Upper lobe of left lung (tissue), 6 donors: ENCODE results near the gene ESPNL. TPM values are rescaled to one million over a fixed set of nuclear protein-coding genes. Genes with fewer than 3 reads are reported as not detected.
"Not testable (repeated sequence)": the region's sequence is repeated elsewhere in the genome, so short reads cannot be mapped to it uniquely, and the experiment has no call there.

Experiments used
- ATAC-seq, 2 donors: fragments of 200-7000 bp; cut with Tn5 transposase; one replicate each; pipeline ENCODE4 v1.9.1; 2022; ENCODE audit warnings: mild to moderate bottlenecking in 2 of 2, moderate library complexity in 2 of 2; ENCODE audit not compliant: low FRiP score in 2 of 2
- DNase-seq, 2 donors: peaks; one replicate each; pipeline ENCODE4 v3.0.0-alpha.2; 2019 to 2020
- H3K27ac ChIP-seq, 4 donors: fragments of 200-600 bp; sonication (generic); one replicate each; pipeline ENCODE4 v1.5.1; 2016 to 2019
- H3K27me3 ChIP-seq, 4 donors: fragments of 200-600 bp; sonication (generic); one replicate each; pipeline ENCODE4 v1.5.1; 2017 to 2019
- H3K36me3 ChIP-seq, 4 donors: fragments of 200-600 bp; sonication (generic); one replicate each; pipeline ENCODE4 v1.5.1; 2016 to 2019
- H3K4me1 ChIP-seq, 4 donors: fragments of 200-600 bp; sonication (generic); one replicate each; pipeline ENCODE4 v1.5.1; 2018 to 2019
- H3K4me3 ChIP-seq, 4 donors: fragments of 200-600 bp; sonication (generic); one replicate each; pipeline ENCODE4 v1.5.1; 2017 to 2019; ENCODE audit warnings: mild to moderate bottlenecking in 2 of 4, moderate library complexity in 1 of 4
- H3K9me3 ChIP-seq, 4 donors: fragments of 200-600 bp; sonication (generic); one replicate each; pipeline ENCODE4 v1.5.1; 2018 to 2019
- EP300 ChIP-seq, 4 donors: sonication (generic); formaldehyde crosslinking; IDR thresholded peaks; one replicate each; pipeline ENCODE4 v1.5.1; 2017; ENCODE audit warnings: antibody characterized with exemption in 4 of 4, control low read depth in 2 of 4
- POLR2A ChIP-seq, 4 donors: fragments of 450-650 bp; IDR thresholded peaks; one replicate each; pipeline ENCODE4 v1.5.1; 2016 to 2017; ENCODE audit warnings: antibody characterized with exemption in 4 of 4, mild to moderate bottlenecking in 2 of 4
- POLR2AphosphoS5 ChIP-seq, 2 donors: sonication (generic); formaldehyde crosslinking; IDR thresholded peaks; one replicate each; pipeline ENCODE4 v1.5.1; 2017; ENCODE audit warnings: antibody characterized with exemption in 2 of 2
- WGBS, 2 donors: methylation state at CpG; one replicate each; pipeline ENCODE4 v1.1.5; 2017 to 2018; 5-methylcytosine and 5-hydroxymethylcytosine counted together
- total RNA-seq, 6 donors: library from RNA; depleted of rRNA in 4 of 6; stranded (reverse); fragments of >200 nt in 4 of 6; gene quantifications; one replicate each; pipeline versions ENCODE4 v1.1.0 to v1.2.1, GENCODE V29; 2016 to 2021
- TF ChIP-seq, protein P1 (sequence below), 6 experiments: fragments of 450-650 bp in 4 of 6; fragments of 200-600 bp in 2 of 6; sonication (generic) in 2 of 6; IDR thresholded peaks; one replicate each; pipeline ENCODE4 v1.5.1; 2016 to 2019; ENCODE audit warnings: antibody characterized with exemption in 6 of 6
- donor health status: DM: no; HTN: no; CAD: no; lungs with moderate emphysema.
- donor health status: DM: no; HTN: yes; CAD: no; lungs with severe emphysema.

ESPNL gene, protein sequence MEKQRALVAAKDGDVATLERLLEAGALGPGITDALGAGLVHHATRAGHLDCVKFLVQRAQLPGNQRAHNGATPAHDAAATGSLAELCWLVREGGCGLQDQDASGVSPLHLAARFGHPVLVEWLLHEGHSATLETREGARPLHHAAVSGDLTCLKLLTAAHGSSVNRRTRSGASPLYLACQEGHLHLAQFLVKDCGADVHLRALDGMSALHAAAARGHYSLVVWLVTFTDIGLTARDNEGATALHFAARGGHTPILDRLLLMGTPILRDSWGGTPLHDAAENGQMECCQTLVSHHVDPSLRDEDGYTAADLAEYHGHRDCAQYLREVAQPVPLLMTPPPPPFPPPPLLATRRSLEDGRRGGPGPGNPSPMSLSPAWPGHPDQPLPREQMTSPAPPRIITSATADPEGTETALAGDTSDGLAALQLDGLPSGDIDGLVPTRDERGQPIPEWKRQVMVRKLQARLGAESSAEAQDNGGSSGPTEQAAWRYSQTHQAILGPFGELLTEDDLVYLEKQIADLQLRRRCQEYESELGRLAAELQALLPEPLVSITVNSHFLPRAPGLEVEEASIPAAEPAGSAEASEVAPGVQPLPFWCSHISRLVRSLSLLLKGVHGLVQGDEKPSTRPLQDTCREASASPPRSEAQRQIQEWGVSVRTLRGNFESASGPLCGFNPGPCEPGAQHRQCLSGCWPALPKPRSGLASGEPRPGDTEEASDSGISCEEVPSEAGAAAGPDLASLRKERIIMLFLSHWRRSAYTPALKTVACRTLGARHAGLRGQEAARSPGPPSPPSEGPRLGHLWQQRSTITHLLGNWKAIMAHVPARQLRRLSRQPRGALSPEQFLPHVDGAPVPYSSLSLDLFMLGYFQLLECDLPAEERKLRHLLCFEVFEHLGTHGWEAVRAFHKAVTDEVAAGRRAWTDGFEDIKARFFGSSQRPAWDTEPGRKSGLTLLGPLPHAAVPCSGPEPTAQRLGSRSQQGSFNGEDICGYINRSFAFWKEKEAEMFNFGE
- total RNA-seq, result 1 to 10 TPM in 1 of 6 donors, under 1 TPM in 3, not detected in 2; 0.10 to 3.1 (median 0.38) TPM

GRCh38 chr2:238100049-238100820 is at the start of gene ESPNL:
ESPNL (plus strand) TSS chr2:238100340; CDS start chr2:238100420, 80 bp downstream.
- H3K9me3 ChIP-seq, result no peaks in the 10 kb centered on the region
- H3K27me3 ChIP-seq, result no peaks in the 10 kb centered on the region
- DNase-seq (peak; percentile 21 to 77), ATAC-seq (no peak)
- H3K36me3 ChIP-seq, result no peaks in the 10 kb centered on the region
- TF ChIP-seq POLR2AphosphoS5 (IDR thresholded peaks at IDR 0.05) (no peak), POLR2A (IDR thresholded peaks at IDR 0.05) (no peak), EP300 (IDR thresholded peaks at IDR 0.05) (no peak)
- TF ChIP-seq, protein P1, sequence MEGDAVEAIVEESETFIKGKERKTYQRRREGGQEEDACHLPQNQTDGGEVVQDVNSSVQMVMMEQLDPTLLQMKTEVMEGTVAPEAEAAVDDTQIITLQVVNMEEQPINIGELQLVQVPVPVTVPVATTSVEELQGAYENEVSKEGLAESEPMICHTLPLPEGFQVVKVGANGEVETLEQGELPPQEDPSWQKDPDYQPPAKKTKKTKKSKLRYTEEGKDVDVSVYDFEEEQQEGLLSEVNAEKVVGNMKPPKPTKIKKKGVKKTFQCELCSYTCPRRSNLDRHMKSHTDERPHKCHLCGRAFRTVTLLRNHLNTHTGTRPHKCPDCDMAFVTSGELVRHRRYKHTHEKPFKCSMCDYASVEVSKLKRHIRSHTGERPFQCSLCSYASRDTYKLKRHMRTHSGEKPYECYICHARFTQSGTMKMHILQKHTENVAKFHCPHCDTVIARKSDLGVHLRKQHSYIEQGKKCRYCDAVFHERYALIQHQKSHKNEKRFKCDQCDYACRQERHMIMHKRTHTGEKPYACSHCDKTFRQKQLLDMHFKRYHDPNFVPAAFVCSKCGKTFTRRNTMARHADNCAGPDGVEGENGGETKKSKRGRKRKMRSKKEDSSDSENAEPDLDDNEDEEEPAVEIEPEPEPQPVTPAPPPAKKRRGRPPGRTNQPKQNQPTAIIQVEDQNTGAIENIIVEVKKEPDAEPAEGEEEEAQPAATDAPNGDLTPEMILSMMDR (IDR thresholded peaks at IDR 0.05), result no peak
- peaks cover 0 to 11% (median 5%) of the 10 kb centered on the region in 4 donors for H3K4me1 ChIP-seq
- WGBS, 2 donors, result 80 to 100% methylated on average over 2 to 38 of the region's 38 CpGs
- no peak within 1 kb of the TSS for H3K27ac ChIP-seq
- no peak within 1 kb of the TSS for H3K4me3 ChIP-seq

DNA sequence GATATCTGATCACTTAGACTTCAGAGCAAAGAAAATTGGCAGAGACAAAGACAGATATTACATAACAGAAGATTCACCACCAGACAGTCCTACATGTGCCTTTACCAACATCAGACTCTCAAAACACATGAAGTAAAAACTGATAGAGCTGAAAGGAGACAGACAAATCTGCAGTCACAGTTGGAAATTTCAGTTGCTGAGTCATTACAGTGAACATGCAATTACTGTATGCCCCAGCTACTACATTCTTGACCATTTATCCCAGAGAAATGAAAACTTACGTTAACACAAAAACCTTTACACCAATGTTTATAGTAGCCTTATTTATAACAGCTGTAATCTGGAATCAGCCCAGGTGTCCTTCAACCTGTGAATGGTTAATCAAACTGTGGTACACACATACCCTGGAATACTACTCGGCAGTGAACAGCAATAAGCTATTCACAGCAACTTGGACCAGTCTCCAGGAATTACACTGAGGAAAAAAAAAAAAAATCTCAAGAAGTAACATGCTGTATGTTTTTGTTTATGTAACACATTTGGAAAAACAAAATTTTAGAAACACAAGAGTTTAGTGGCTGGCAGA is 46.9 kb upstream of the ESPNL start:
- WGBS, 2 donors, result 83 to 85% methylated on average over 2 of the region's 2 CpGs
- ATAC-seq (no peak), DNase-seq (no peak)

GRCh38 chr2:238055841-238056240 is 44.3 kb upstream of the ESPNL start:
- TF ChIP-seq POLR2A (IDR thresholded peaks at IDR 0.05) (no peak), EP300 (IDR thresholded peaks at IDR 0.05) (no peak), POLR2AphosphoS5 (IDR thresholded peaks at IDR 0.05) (no peak)
- TF ChIP-seq, protein P1 (IDR thresholded peaks at IDR 0.05), result no peak
- Histone ChIP-seq H3K4me1 (peaks cover 0 to 7% (median 5%) of the 10 kb centered on the region in 4 donors), H3K9me3 (no peaks in the 10 kb centered on the region), H3K4me3 (no peak overlapping the region), H3K27me3 (no peaks in the 10 kb centered on the region), H3K27ac (no peak overlapping the region), H3K36me3 (no peaks in the 10 kb centered on the region)
- no peak for DNase-seq
- 51 to 54% methylated on average over 3 of the region's 3 CpGs for WGBS, 2 donors
- ATAC-seq, result no peak

More for the DNA sequence above, 46.9 kb upstream of the ESPNL start:
- H3K36me3 ChIP-seq, result no peaks in the 10 kb centered on the region
- no peaks in the 10 kb centered on the region for H3K4me1 ChIP-seq
- no peak overlapping the region for H3K4me3 ChIP-seq
- no peaks in the 10 kb centered on the region for H3K27me3 ChIP-seq
- TF ChIP-seq POLR2AphosphoS5 (IDR thresholded peaks at IDR 0.05) (no peak), EP300 (IDR thresholded peaks at IDR 0.05) (no peak), POLR2A (IDR thresholded peaks at IDR 0.05) (no peak)
- TF ChIP-seq, protein P1 (IDR thresholded peaks at IDR 0.05), result no peak
- no peak overlapping the region for H3K27ac ChIP-seq
- no peaks in the 10 kb centered on the region for H3K9me3 ChIP-seq

- H3K9me3 ChIP-seq, ATAC-seq, H3K4me3 ChIP-seq, H3K27me3 ChIP-seq, H3K36me3 ChIP-seq, H3K27ac ChIP-seq: not testable (repeated sequence)
- 93 to 98% methylated on average over 12 to 39 of the region's 44 CpGs for WGBS, 2 donors
- DNase-seq, result peak in 1 of 2 donors; percentile 74
- peaks cover 10 to 17% (median 11%) of the 10 kb centered on the region in 4 donors for H3K4me1 ChIP-seq
Observed at GRCh38 chr2:238057696-238058575, 42.2 kb upstream of the ESPNL start.
